ENCODE results near the gene DIABLO.
"Not testable (repeated sequence)": the region's sequence is repeated elsewhere in the genome, so short reads cannot be mapped to it uniquely, and the experiment has no call there.

The DIABLO gene

DNA sequence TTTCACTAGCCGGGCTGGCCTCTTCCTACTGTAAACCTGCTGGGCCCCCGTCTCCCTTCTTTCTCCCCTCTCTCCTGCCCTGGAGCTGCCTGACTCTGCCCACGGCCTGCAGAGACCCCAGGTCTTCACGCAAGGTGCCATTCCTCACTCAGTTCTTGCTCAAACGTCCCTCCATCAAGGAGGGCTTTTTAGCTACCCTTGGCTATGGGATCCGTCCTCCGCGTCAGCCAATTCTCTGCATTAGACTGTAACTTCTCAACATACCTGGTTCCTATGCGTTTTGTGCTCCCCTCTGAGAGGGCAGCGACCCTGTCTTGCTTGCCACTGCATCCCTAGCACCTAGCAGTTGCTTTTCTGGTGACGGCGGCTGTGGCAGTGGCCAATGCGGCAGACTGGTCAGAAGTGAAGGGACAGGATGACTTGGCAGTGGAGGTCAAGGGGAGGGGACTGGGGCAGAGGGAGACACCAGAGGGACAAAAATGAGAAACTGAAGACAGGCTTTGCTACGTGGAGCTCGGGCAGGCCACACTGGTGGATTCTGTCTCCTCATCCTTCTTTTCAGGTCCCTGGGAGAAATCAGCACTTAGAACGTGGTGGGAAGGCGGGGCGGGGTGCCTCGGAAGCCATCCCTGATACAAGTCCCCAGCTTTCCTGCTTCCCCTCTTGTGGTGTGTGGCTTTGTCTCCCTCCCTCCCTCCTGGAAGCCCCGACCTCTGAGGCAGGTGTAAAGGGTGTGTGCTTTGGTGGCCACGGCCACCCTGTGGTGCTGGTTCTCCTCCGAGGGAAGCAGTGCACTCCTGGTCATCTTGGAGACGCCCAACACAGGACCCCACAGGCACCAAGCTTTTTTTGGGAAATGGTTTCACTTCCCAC is 20.6 kb downstream of the DIABLO start:
- Histone ChIP-seq H3K4me3 (ENCODE audit: low read length) (no peak overlapping the region), H3K36me3 (replicated peaks; ENCODE audit: low read depth, low read length) (peaks cover 23% of the 10 kb centered on the region), H3K4me1 (ENCODE audit: low read length) (peaks cover 10% of the 10 kb centered on the region), H3K9me3 (ENCODE audit: insufficient read depth, low read length) (no peaks in the 10 kb centered on the region), H3K27me3 (ENCODE audit: low read depth, low read length) (no peaks in the 10 kb centered on the region), H3K79me2 (ENCODE audit: low read length) (no peaks in the 10 kb centered on the region), H4K20me1 (ENCODE audit: insufficient read depth, low read length) (no peaks in the 10 kb centered on the region), H3K4me2 (ENCODE audit: low read length) (no peak overlapping the region), H2AFZ (ENCODE audit: low read depth, low read length) (no peak overlapping the region), H3K9ac (ENCODE audit: low read length) (no peak overlapping the region), H3K27ac (ENCODE audit: low read length) (no peak overlapping the region)
- no peak for TF ChIP-seq EZH2phosphoT487 (IDR thresholded peaks at IDR 0.05; ENCODE audit: low read depth)
- TF ChIP-seq, protein P1, sequence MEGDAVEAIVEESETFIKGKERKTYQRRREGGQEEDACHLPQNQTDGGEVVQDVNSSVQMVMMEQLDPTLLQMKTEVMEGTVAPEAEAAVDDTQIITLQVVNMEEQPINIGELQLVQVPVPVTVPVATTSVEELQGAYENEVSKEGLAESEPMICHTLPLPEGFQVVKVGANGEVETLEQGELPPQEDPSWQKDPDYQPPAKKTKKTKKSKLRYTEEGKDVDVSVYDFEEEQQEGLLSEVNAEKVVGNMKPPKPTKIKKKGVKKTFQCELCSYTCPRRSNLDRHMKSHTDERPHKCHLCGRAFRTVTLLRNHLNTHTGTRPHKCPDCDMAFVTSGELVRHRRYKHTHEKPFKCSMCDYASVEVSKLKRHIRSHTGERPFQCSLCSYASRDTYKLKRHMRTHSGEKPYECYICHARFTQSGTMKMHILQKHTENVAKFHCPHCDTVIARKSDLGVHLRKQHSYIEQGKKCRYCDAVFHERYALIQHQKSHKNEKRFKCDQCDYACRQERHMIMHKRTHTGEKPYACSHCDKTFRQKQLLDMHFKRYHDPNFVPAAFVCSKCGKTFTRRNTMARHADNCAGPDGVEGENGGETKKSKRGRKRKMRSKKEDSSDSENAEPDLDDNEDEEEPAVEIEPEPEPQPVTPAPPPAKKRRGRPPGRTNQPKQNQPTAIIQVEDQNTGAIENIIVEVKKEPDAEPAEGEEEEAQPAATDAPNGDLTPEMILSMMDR (IDR thresholded peaks at IDR 0.05; ENCODE audit: low read depth, low read length), result no peak

DNA sequence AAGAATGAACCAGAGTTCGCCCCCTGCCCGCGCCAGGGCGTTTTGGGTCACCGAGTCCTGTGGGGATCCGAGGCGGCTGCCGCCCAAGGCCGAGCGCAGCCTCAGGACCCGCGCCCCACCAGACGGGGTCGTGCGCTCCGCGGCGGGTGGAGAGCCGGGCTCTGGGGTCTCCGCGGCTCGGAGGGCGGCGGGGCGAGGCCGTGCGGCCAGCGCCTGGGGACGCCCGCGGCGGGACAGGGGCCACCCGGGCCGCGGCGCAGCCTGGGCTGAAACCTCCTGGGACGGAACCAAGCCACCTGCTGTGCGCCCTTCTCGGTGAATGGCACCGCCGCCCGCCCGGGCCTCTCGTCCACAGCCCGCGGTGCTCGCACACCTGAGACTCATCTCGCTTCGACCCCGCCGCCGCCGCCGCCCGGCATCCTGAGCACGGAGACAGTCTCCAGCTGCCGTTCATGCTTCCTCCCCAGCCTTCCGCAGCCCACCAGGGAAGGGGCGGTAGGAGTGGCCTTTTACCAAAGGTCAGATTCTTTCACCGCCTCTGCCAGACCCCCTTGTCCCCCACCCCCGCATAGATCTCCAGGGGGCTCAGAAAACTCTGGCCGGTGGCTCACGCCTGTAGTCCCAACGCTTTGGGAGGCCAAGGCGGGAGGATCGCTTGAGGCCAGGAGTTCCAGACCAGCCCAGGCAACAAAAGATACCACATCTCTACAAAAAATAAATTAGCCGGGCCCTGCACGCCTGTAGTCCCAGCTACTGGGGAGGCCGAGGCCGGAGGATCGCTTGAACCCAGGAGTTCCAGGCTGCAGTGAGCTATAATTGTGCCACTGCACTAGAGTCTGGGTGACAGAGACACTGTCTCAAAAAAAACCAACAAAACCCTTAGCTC is 21.4 kb downstream of the DIABLO start:
- Histone ChIP-seq H3K4me3 (ENCODE audit: low read length) (no peak overlapping the region), H3K9me3 (ENCODE audit: insufficient read depth, low read length) (no peaks in the 10 kb centered on the region), H3K27me3 (ENCODE audit: low read depth, low read length) (no peaks in the 10 kb centered on the region), H3K79me2 (ENCODE audit: low read length) (no peaks in the 10 kb centered on the region), H3K4me1 (ENCODE audit: low read length) (peaks cover 11% of the 10 kb centered on the region), H3K9ac (ENCODE audit: low read length) (no peak overlapping the region), H3K4me2 (ENCODE audit: low read length) (no peak overlapping the region), H3K36me3 (replicated peaks; ENCODE audit: low read depth, low read length) (peaks cover 17% of the 10 kb centered on the region), H4K20me1 (ENCODE audit: insufficient read depth, low read length) (no peaks in the 10 kb centered on the region), H2AFZ (ENCODE audit: low read depth, low read length) (no peak overlapping the region), H3K27ac (ENCODE audit: low read length) (no peak overlapping the region)
- TF ChIP-seq, protein P1 (IDR thresholded peaks at IDR 0.05; ENCODE audit: low read depth, low read length), result no peak
- no peak for TF ChIP-seq EZH2phosphoT487 (IDR thresholded peaks at IDR 0.05; ENCODE audit: low read depth)

DNA sequence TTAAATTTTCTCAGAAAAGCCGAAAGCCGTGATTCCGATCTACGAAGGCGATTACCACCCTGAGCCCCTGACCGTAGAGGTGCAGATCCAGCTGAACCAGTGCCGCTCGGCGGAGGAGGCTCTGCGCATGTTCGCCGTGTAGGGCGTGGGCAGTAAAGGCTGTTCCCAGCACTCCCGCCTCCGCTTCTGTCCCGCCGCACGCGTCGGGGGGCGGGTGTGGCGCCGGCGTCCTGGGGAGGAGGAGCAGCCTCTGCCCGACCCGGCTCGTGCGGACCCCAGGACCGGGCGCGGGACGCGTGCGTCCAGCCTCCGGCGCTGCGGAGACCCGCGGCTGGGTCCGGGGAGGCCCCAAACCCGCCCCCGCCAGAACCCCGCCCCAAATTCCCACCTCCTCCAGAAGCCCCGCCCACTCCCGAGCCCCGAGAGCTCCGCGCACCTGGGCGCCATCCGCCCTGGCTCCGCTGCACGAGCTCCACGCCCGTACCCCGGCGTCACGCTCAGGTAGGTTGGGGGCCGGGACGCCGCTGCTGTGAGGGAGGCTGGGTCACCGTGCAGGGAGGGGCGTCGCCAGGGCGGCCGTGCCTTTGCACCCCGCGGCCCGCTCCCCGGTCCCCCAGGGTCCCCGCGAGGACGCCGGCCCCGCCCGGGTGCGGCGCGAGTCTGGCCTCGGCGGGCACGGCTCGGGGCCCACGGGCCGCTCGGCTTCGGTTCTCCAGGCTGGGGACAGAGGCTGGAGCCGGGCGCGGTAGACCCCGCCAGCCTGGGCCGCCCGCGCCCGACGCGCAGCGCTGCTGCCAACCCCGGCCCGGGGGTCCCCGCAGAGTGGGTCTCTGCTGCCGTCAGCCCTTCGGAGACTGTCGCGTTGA is 22.3 kb downstream of the DIABLO start, which contains the start of gene B3GNT4:
TSS of gene B3GNT4 (plus strand) at position 409 of the 866 bp plus-strand sequence. CDS start 910 bp downstream, outside the sequence.
- H3K9me3 ChIP-seq (ENCODE audit: insufficient read depth, low read length), result no peaks in the 10 kb centered on the region
- H3K27ac ChIP-seq (ENCODE audit: low read length), result no peak within 1 kb of the TSS
- no peak for TF ChIP-seq EZH2phosphoT487 (IDR thresholded peaks at IDR 0.05; ENCODE audit: low read depth)
- TF ChIP-seq, protein P1 (IDR thresholded peaks at IDR 0.05; ENCODE audit: low read depth, low read length), result no peak
- no peaks in the 10 kb centered on the region for H4K20me1 ChIP-seq (ENCODE audit: insufficient read depth, low read length)
- H3K36me3 ChIP-seq (replicated peaks; ENCODE audit: low read depth, low read length), result peaks cover 17% of the 10 kb centered on the region
- H3K4me1 ChIP-seq (ENCODE audit: low read length), result peaks cover 11% of the 10 kb centered on the region
- no peak within 1 kb of the TSS for H2AFZ ChIP-seq (ENCODE audit: low read depth, low read length)
- H3K4me3 ChIP-seq (ENCODE audit: low read length), result no peak within 1 kb of the TSS
- H3K27me3 ChIP-seq (ENCODE audit: low read depth, low read length), result no peaks in the 10 kb centered on the region
- no peak within 1 kb of the TSS for H3K9ac ChIP-seq (ENCODE audit: low read length)
- H3K79me2 ChIP-seq (ENCODE audit: low read length), result no peaks in the 10 kb centered on the region
- H3K4me2 ChIP-seq (ENCODE audit: low read length), result no peak within 1 kb of the TSS

DNA sequence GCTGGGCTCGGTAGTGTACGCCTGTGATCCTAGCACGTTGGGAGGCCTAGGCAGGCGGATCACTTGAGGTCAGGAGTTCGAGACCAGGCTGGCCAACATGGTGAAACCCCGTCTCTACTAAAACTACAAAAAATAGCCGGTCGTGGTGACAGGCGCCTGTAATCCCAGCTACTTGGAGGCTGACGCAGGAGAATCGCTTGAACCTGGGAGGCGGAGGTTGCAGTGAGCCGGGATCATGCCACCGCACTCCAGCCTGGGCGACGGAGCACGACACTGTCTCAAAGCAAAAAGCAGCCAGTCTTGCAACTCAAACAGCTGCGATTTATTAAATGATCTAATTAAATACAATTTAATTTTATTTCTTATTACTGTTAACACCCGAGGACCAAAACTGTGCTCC is 23.0 kb downstream of the DIABLO start:
- H3K9me3 ChIP-seq (ENCODE audit: insufficient read depth, low read length); H4K20me1 ChIP-seq (ENCODE audit: insufficient read depth, low read length); H3K27ac ChIP-seq (ENCODE audit: low read length): not testable (repeated sequence)

More for the DNA sequence above, 23.0 kb downstream of the DIABLO start:
- H3K79me2 ChIP-seq (ENCODE audit: low read length); H2AFZ ChIP-seq (ENCODE audit: low read depth, low read length); H3K4me2 ChIP-seq (ENCODE audit: low read length); H3K4me3 ChIP-seq (ENCODE audit: low read length); H3K9ac ChIP-seq (ENCODE audit: low read length); H3K27me3 ChIP-seq (ENCODE audit: low read depth, low read length): not testable (repeated sequence)
- H3K36me3 ChIP-seq (replicated peaks; ENCODE audit: low read depth, low read length), result peaks cover 11% of the 10 kb centered on the region
- peaks cover 17% of the 10 kb centered on the region for H3K4me1 ChIP-seq (ENCODE audit: low read length)

Data from OCI-LY3 (cell line).